Fibroblast of skin of scalp (primary cell): ENCODE results near the gene SAMD8. TPM values are rescaled to one million over a fixed set of nuclear protein-coding genes. Genes with fewer than 3 reads are reported as not detected.

Source experiments
- DNase-seq: peaks from one replicate; pipeline ENCODE4 v3.0.0-alpha.2; 2013
- polyA plus RNA-seq, 2 experiments: library from polyadenylated mRNA; unstranded; fragments of 120-200 nt; gene quantifications; one replicate each; pipeline ENCODE4 v1.2.1, GENCODE V29; 2013; ENCODE audit not compliant: insufficient read length in 2 of 2

SAMD8 gene
- polyA plus RNA-seq (2013, experiment 1 of 2; ENCODE audit: insufficient read length) = 11.2 TPM
- polyA plus RNA-seq (2013, experiment 2 of 2; ENCODE audit: insufficient read length) = 14.2 TPM

- peak; percentile 98 for DNase-seq
Observed at GRCh38 chr10:75111365-75111906, at the start of gene SAMD8. Gene SAMD8 (plus strand): TSS chr10:75111656. CDS start chr10:75150529, 38,873 bp downstream.

- no peak for DNase-seq
Observed at GRCh38 chr10:75061709-75062505, 49.5 kb upstream of the SAMD8 start.

GRCh38 chr10:75062506-75063299 is 48.8 kb upstream of the SAMD8 start:
- DNase-seq = peak; percentile 78

- DNase-seq = no peak
Observed at GRCh38 chr10:75063461-75064230, 47.8 kb upstream of the SAMD8 start.

GRCh38 chr10:75065076-75065475 is 46.4 kb upstream of the SAMD8 start:
- DNase-seq = no peak

- DNase-seq = no peak
Observed at GRCh38 chr10:75066271-75066670, 45.2 kb upstream of the SAMD8 start.

- DNase-seq = no peak
Observed at GRCh38 chr10:75067272-75067671, 44.2 kb upstream of the SAMD8 start.

- DNase-seq = no peak
Observed at GRCh38 chr10:75068523-75068922, 42.9 kb upstream of the SAMD8 start.

GRCh38 chr10:75070476-75070875 is 41.0 kb upstream of the SAMD8 start:
- DNase-seq = no peak

- DNase-seq = no peak
Observed at GRCh38 chr10:75070961-75071428, 40.5 kb upstream of the SAMD8 start.

GRCh38 chr10:75071756-75072155 is 39.7 kb upstream of the SAMD8 start:
- no peak for DNase-seq

- DNase-seq = no peak
Observed at GRCh38 chr10:75072727-75073126, 38.7 kb upstream of the SAMD8 start.

GRCh38 chr10:75073442-75073841 is 38.0 kb upstream of the SAMD8 start:
- no peak for DNase-seq

GRCh38 chr10:75074711-75075445 is 36.6 kb upstream of the SAMD8 start:
- DNase-seq = no peak

GRCh38 chr10:75076348-75076747 is 35.1 kb upstream of the SAMD8 start:
- DNase-seq = no peak

- no peak for DNase-seq
Observed at GRCh38 chr10:75079436-75080083, 31.9 kb upstream of the SAMD8 start.

- DNase-seq = no peak
Observed at GRCh38 chr10:75080554-75080953, 30.9 kb upstream of the SAMD8 start.

GRCh38 chr10:75081379-75081778 is 30.1 kb upstream of the SAMD8 start:
- DNase-seq = no peak

- peak; percentile 28 for DNase-seq
Observed at GRCh38 chr10:75083972-75084833, 27.3 kb upstream of the SAMD8 start.

- no peak for DNase-seq
Observed at GRCh38 chr10:75084834-75085384, 26.5 kb upstream of the SAMD8 start.
